ENCODE measurements around the gene SLX9. TPM values are rescaled to one million over a fixed set of nuclear protein-coding genes. Genes with fewer than 3 reads are reported as not detected.

Gene SLX9
- total RNA-seq, 2 donors from 2014 or later: 25.3 to 63.9 TPM

- DNase-seq (ENCODE audit: low spot score in 2 of 2) (no peak), ATAC-seq (no peak)
- no peak overlapping the region for H3K27ac Mint-ChIP-seq
- peaks cover 0 to 4% of the 10 kb centered on the region in 2 donors for H3K9me3 Mint-ChIP-seq
- no peaks in the 10 kb centered on the region for H3K36me3 Mint-ChIP-seq
Observed at GRCh38 chr21:45002381-45003204, 62.8 kb downstream of the SLX9 start.

GRCh38 chr21:45003331-45004058 lies 63.7 kb downstream of the SLX9 start:
- Mint-ChIP-seq H3K27ac (no peak overlapping the region), H3K9me3 (peaks cover 0 to 4% of the 10 kb centered on the region in 2 donors), H3K36me3 (no peaks in the 10 kb centered on the region)
- ATAC-seq (no peak), DNase-seq (ENCODE audit: low spot score in 2 of 2) (no peak)

DNA sequence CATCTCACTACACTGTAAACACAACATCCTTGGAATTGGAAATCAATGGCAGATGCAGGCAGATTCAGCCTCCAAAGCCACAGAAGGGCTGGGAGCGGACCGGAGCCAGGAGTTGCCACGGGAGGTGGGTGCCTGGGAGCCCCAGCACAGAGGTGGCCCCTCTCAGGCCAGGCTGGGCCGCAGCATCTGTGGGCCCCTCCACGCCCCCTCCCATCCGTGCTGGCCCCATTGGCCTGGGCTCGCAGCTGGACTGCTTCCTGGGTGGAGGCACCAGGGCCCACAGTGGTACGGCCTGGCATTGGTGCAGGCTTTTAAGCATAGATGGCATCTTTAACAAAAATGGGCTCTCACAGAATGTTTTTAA lies 64.2 kb downstream of the SLX9 start:
- Mint-ChIP-seq H3K9me3 (peaks cover 0 to 4% of the 10 kb centered on the region in 2 donors), H3K27ac (no peak overlapping the region), H3K36me3 (no peaks in the 10 kb centered on the region)
- ATAC-seq (no peak), DNase-seq (ENCODE audit: low spot score in 2 of 2) (no peak)

- H3K36me3 Mint-ChIP-seq: no peaks in the 10 kb centered on the region
- H3K27ac Mint-ChIP-seq: no peak overlapping the region
- DNase-seq (ENCODE audit: low spot score in 2 of 2) (no peak), ATAC-seq (peak; percentile 52 to 69)
- H3K9me3 Mint-ChIP-seq: peaks cover 0 to 4% of the 10 kb centered on the region in 2 donors
Observed at GRCh38 chr21:45004481-45005247, 64.8 kb downstream of the SLX9 start.

DNA sequence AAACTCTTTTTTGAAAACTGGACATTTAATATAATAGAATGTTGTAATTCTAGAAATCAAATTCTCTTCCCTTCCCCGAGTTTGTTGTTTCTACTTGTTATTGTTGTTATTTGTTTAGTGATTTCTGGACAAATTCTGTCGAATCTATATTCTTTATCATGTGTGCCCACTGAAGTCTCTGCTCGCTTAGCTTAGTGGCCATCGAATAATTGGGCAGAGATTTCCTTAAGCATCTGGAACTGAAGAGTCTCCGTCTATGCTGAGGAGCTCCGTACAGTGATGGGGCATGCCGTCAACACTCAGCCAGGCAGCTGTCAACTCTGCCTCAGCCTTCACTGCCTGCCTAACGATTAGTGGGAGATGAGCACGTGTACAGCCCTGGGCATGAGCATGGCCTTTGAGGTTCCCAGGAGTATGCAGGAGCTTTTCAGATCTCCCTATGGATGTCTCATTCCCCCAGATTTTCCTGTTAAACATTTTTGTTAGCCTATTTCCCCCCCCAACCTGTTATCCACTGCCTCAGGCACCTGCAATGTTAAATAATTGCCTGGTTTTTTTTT lies 66.8 kb downstream of the SLX9 start:
- ATAC-seq: no peak
- Mint-ChIP-seq H3K27ac (no peak overlapping the region), H3K9me3 (peaks cover 0 to 4% of the 10 kb centered on the region in 2 donors), H3K36me3 (no peaks in the 10 kb centered on the region)
- DNase-seq (ENCODE audit: low spot score in 2 of 2): no peak

DNA sequence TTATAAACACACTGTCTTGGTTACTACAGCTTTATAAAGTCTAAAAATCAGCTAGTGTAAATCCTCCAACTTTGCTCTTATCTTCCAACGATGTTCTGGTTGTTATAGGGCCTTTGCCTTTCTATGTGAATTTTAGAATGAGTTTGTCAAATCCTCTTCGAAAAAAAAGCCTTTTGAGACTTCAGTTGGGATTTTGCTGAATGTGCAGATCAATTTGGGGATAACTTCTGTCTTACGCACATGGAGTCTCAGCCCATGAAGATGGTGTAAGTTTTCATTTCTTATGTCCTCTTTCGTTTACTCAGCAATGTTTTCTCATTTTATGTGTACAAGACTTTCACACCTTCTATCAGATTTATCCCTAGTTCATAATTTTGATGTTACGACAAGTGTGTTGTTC lies 69.8 kb downstream of the SLX9 start:
- Mint-ChIP-seq H3K27ac (no peak overlapping the region), H3K36me3 (no peaks in the 10 kb centered on the region), H3K9me3 (peaks cover 0 to 4% of the 10 kb centered on the region in 2 donors)
- no peak for ATAC-seq
- DNase-seq (ENCODE audit: low spot score in 2 of 2): no peak

DNA sequence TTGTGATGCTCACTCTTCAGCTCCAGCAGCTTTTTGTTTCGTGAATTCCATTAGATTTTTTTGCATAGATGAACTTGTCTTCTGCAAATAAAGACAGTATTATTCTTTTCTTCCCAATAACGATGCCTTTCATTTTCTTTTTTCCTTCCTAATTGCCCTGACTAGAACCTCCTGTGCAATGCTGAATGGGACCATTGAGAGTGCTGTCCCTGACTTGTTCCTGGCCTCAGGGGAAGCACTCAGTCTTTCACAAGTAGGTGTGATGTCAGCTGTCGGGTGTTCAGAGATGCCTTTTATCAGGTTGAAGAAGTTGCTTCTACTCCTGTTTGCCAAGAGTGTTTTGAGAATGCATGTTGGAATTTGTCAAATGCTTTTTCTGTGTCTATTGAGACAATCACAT lies 70.3 kb downstream of the SLX9 start:
- Mint-ChIP-seq H3K27ac (no peak overlapping the region), H3K36me3 (no peaks in the 10 kb centered on the region), H3K9me3 (peaks cover 0 to 4% of the 10 kb centered on the region in 2 donors)
- ATAC-seq: no peak
- no peak for DNase-seq (ENCODE audit: low spot score in 2 of 2)

DNA sequence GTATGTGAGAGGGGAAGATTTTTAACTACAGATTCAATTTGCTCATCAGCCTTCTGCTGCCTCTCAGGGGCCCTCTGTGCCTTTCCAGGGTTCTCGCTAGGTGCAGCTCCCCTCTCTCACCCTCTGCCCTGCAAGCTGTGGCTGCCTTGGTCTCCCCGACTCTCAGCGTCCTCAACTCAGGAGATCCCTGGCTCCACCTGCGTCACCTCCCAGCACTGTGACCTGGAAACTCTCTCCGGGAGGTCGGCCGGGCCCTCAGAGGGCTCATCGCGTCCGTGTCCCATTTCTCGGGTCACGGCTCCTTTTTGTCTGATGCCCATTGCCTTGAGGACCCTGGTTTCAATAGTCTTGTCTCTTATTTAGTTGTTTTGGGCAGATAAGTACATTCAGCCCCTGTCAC lies 71.0 kb downstream of the SLX9 start:
- DNase-seq (ENCODE audit: low spot score in 2 of 2) (no peak), ATAC-seq (no peak)
- peak overlapping the region in 1 of 2 donors; percentile 26 for H3K27ac Mint-ChIP-seq
- no peaks in the 10 kb centered on the region for H3K36me3 Mint-ChIP-seq
- peaks cover 0 to 1% of the 10 kb centered on the region in 2 donors for H3K9me3 Mint-ChIP-seq

DNA sequence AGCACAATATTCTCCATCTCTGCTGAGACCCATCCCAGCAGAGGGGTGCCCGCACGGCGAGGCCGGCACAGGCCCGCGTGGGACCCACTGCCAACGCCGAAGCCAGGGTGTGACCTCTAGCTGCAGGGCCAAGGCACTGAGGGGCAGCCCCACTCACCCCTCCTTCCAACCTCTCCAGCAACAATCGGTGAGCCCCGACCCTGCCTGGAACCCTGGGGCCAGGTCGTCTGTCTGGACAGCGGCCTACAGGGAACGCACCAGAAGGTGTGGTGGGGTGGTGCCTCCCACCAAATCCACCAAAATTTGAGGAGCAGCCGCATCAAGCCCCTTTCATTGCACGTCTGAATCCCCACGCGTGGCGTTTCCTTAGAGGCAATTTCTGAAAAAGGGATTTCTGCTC lies 71.6 kb downstream of the SLX9 start:
- ATAC-seq (no peak), DNase-seq (ENCODE audit: low spot score in 2 of 2) (no peak)
- H3K27ac Mint-ChIP-seq: no peak overlapping the region
- H3K36me3 Mint-ChIP-seq: no peaks in the 10 kb centered on the region
- H3K9me3 Mint-ChIP-seq: no peaks in the 10 kb centered on the region

GRCh38 chr21:45011911-45012661 lies 72.3 kb downstream of the SLX9 start:
- Mint-ChIP-seq H3K9me3 (no peaks in the 10 kb centered on the region), H3K27ac (no peak overlapping the region), H3K36me3 (no peaks in the 10 kb centered on the region)
- ATAC-seq (no peak), DNase-seq (ENCODE audit: low spot score in 2 of 2) (no peak)

- no peaks in the 10 kb centered on the region for H3K9me3 Mint-ChIP-seq
- peaks cover 4 to 6% of the 10 kb centered on the region in 2 donors for H3K36me3 Mint-ChIP-seq
- ATAC-seq: no peak
- no peak overlapping the region for H3K27ac Mint-ChIP-seq
- DNase-seq (ENCODE audit: low spot score in 2 of 2): no peak
Observed at GRCh38 chr21:45012662-45013259, 72.9 kb downstream of the SLX9 start.

GRCh38 chr21:45013260-45013841 lies 73.5 kb downstream of the SLX9 start:
- no peak for DNase-seq (ENCODE audit: low spot score in 2 of 2)
- Mint-ChIP-seq H3K27ac (no peak overlapping the region), H3K36me3 (peaks cover 7 to 9% of the 10 kb centered on the region in 2 donors), H3K9me3 (no peaks in the 10 kb centered on the region)
- no peak for ATAC-seq

DNA sequence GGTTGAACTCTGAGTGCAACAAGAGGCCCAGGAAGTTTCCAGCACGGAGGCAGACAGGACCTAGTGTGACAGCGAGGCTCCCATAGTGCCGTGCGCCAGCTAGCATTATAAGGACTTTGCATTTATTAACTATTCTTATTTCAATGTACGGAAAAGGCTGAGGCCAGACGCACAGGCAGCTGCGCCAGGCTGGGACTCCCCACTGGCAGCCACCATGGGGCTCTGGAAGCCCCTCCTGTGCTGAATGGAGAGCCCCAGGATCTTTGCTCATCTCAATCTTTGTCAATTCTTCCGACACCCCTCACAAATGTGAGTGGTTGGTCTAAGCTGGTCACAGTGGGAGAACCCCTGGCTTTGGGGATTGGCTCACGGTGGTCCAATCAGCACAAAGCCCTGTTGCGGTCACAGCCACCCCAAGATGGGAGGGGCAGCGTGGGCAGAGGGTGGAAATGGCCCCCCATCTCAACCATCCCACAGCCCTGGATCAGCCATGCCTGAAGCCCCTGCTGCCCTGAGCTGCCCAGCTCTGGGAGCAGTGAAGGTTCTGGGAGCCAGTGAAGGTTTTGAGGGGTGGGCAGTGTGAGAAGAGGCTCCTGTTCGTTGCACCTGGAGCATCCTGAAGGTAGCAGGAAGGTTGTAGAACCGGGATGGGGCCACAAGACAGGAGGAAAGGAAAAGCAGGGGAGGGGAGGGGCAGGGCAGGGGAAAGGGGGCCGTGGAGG lies 75.1 kb downstream of the SLX9 start:
- DNase-seq (ENCODE audit: low spot score in 2 of 2) (no peak), ATAC-seq (no peak)
- Mint-ChIP-seq H3K36me3 (peaks cover 7 to 9% of the 10 kb centered on the region in 2 donors), H3K27ac (no peak overlapping the region), H3K9me3 (no peaks in the 10 kb centered on the region)

DNA sequence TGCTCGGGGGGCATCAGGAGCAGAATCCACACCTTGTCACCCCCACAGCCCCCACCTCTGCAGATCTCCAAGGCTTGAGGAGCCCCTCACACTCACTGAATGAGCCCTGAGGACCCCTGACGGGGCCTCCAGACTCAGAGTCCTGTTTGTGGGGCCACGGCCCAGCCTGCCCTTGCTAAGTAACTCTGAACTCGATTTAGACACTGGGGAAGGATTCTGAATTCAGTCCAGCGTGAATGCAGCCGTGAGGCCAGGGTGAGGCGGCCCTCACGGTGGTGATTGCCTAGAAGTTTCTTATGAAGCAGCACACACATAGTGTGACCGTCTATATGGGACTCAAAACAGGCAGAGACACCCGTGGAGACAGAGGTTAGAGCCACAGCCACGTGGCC lies 75.6 kb downstream of the SLX9 start:
- H3K36me3 Mint-ChIP-seq: peaks cover 7 to 9% of the 10 kb centered on the region in 2 donors
- no peaks in the 10 kb centered on the region for H3K9me3 Mint-ChIP-seq
- ATAC-seq (no peak), DNase-seq (ENCODE audit: low spot score in 2 of 2) (no peak)
- H3K27ac Mint-ChIP-seq: no peak overlapping the region

DNA sequence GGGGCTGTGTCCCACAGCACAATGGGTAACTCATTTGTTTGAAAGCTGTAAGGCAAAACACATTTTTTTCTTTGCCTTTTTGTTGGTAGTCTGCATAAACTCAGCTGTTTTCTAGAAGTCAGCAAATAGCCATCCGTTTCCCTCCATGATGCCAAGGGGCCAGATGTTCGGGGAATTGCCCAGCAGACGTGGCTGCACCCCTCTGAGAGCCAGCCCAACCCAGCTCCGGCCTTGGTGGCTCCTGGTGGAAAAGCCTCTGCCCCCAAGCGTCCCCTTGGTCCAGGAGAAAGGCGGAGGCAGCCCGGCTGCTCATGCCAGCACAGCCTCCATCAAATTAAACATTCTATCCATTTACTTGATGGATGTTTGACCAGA lies 76.2 kb downstream of the SLX9 start:
- DNase-seq (ENCODE audit: low spot score in 2 of 2) (no peak), ATAC-seq (no peak)
- H3K27ac Mint-ChIP-seq: no peak overlapping the region
- peaks cover 7 to 9% of the 10 kb centered on the region in 2 donors for H3K36me3 Mint-ChIP-seq
- no peaks in the 10 kb centered on the region for H3K9me3 Mint-ChIP-seq
